Adipocyte (in vitro differentiated cells): Measurements from ENCODE around the gene RHBDF1.

Source experiments
- DNase-seq: peaks from one replicate; pipeline ENCODE4 v3.0.0-alpha.2; 2015; ENCODE audit warnings: low read depth
- H3K27me3 ChIP-seq: replicated peaks from 2 replicates; pipeline ENCODE4 v1.7.0; 2013; ENCODE audit warnings: mild to moderate bottlenecking, low read length, moderate library complexity; ENCODE audit not compliant: control insufficient read depth, insufficient read depth
- H3K36me3 ChIP-seq: 2 replicates; pipeline ENCODE4 v1.7.0; 2013; ENCODE audit warnings: low read length, mild to moderate bottlenecking, moderate library complexity; ENCODE audit not compliant: control insufficient read depth, insufficient read depth, severe bottlenecking
- H3K4me1 ChIP-seq: 2 replicates; pipeline ENCODE4 v1.7.0; 2013; ENCODE audit warnings: mild to moderate bottlenecking, low read length, moderate library complexity; ENCODE audit not compliant: control insufficient read depth, insufficient read depth
- H3K4me3 ChIP-seq: 2 replicates; pipeline ENCODE4 v1.7.0; 2013; ENCODE audit warnings: mild to moderate bottlenecking, low read length, moderate library complexity
- H3K9ac ChIP-seq: 2 replicates; pipeline ENCODE4 v1.7.0; 2013; ENCODE audit warnings: mild to moderate bottlenecking, low read length, moderate library complexity
- H3K9me3 ChIP-seq: 2 replicates; pipeline ENCODE4 v1.7.0; 2013; ENCODE audit warnings: mild to moderate bottlenecking, low read length, moderate library complexity; ENCODE audit not compliant: control insufficient read depth

RHBDF1 gene, protein sequence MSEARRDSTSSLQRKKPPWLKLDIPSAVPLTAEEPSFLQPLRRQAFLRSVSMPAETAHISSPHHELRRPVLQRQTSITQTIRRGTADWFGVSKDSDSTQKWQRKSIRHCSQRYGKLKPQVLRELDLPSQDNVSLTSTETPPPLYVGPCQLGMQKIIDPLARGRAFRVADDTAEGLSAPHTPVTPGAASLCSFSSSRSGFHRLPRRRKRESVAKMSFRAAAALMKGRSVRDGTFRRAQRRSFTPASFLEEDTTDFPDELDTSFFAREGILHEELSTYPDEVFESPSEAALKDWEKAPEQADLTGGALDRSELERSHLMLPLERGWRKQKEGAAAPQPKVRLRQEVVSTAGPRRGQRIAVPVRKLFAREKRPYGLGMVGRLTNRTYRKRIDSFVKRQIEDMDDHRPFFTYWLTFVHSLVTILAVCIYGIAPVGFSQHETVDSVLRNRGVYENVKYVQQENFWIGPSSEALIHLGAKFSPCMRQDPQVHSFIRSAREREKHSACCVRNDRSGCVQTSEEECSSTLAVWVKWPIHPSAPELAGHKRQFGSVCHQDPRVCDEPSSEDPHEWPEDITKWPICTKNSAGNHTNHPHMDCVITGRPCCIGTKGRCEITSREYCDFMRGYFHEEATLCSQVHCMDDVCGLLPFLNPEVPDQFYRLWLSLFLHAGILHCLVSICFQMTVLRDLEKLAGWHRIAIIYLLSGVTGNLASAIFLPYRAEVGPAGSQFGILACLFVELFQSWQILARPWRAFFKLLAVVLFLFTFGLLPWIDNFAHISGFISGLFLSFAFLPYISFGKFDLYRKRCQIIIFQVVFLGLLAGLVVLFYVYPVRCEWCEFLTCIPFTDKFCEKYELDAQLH

DNA sequence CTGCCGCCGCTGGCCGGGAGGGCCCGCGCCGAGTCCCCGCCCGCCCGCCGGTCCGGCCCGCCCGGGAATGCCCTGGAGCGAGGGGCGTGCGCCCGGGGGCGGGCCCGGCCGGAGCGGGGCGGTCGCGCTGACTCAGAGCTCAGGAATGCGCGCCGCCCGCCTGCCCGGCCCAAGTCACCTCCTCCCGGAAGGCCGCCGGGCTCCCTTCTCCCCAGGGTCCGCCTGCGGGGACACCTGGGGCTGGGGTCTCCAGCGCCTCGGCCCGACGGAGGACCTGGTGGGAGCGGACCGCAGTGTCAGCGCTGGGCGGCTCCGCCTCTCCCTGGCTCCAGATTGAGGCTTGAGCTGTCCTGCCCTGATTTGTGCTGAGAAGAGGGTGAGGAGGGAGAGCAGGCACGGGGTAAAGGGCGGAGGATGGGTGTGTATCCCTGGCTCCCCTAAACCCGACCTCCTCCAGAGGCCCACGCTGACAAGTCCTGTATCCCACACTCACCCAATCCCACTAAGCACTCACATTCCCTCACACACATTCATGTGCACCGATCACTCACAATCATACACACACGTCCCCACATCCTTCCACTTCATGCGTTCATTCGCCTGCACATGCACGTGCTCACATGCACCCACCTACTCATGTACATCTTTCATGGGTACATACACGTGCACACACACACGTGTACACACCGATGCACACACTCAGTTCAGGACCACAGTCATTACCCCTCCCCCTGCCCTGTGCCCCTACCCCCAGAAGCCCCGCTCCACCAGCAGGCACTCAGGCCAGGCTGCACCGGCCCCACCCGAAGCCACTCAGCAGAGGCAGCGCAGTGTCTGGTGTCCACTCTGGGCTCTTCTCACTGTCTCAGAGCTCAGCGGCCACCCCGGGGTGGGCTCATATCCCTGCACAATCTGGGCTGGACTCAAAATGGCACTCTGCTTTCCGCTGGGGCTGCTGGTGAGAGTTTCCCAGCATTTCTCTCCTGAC is at the start of gene RHBDF1:
RHBDF1 (minus strand) TSS at position 71 of the 988 bp plus-strand sequence. CDS start 7,616 bp downstream, outside the sequence.
- peak; percentile 87 for DNase-seq
- Histone ChIP-seq H3K4me3 (peak within 1 kb of the TSS; percentile 89), H3K9ac (peak within 1 kb of the TSS; percentile 86), H3K4me1 (peaks cover 65% of the 10 kb centered on the region), H3K27me3 (no peaks in the 10 kb centered on the region), H3K9me3 (no peaks in the 10 kb centered on the region), H3K36me3 (no peaks in the 10 kb centered on the region)

DNA sequence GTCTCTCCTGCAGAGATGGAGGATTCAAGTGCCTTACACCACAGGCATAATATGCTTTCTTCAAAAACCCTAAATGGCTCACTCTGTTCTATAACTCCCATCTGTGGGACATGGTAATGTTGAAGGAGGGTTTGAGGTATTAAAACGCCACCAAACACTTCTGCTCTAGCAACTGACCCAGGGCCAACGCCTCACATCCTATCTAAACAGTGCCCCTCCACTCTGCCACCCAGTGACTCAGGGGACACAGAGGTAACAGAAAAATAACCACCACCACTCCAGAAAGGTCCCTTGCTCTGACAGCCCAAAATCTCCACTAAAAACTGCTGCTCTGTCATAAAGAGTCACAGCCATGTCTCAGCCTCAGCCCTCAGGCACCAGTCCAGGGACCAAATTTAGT is 48.3 kb upstream of the RHBDF1 start:
- Histone ChIP-seq H3K4me1 (no peaks in the 10 kb centered on the region), H3K27me3 (no peaks in the 10 kb centered on the region), H3K9ac (no peak overlapping the region), H3K36me3 (peaks cover 34% of the 10 kb centered on the region), H3K4me3 (no peak overlapping the region), H3K9me3 (no peaks in the 10 kb centered on the region)
- no peak for DNase-seq

DNA sequence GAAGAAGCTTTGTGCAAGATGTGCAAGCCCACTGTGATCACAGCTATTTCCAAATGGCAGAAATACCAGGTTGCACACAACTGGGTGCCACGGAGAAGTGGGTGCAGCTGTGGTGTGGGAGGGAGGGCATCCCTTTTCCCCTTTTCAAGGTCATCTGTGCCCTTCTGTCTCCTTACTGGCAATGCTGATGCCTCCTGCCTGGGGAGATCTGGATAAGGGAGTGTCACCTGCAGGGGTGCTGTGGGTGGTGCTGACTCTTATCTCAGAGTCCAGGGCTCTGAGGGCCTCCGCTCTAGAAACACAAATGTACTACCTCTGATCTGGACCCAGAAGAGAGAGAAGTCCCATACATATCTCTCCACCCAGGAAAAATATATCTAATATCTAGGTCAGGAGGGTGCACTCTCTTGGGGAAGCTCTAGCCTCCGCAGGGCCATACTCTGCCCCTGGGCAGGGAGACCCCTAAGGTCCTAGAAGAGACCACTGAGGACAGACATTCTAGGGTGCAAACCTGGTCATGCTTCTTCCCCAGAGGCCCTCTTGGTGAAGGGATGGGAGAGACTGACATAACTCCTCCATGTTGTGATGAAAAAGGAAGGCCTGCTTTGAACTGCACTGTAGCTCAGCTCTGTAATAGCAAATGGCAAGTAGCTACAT is 47.5 kb upstream of the RHBDF1 start:
- H3K4me3 ChIP-seq: no peak overlapping the region
- DNase-seq: no peak

DNA sequence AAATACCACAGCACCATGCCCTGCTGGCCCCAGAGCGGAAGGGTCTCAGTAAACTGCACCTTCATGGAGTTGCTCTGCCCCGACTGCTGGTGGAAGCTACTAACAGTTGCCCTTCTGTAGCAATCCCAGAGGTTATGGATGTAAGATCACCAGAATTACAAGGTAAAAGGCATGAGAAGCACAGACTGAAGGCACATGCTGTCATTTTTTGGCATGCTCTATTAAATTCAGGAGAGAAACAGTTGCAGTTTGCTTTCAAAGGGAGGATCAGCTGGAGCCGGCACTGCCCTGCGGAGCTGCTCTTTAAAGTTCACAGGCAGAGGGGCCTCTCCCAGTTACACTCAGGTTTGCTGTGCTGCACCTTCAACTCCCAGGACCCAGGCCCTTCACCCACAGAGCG is 46.9 kb upstream of the RHBDF1 start:
- Histone ChIP-seq H3K9me3 (no peaks in the 10 kb centered on the region), H3K9ac (no peak overlapping the region), H3K4me3 (no peak overlapping the region), H3K36me3 (peaks cover 34% of the 10 kb centered on the region), H3K4me1 (peaks cover under 1% of the 10 kb centered on the region), H3K27me3 (no peaks in the 10 kb centered on the region)
- DNase-seq: no peak

More for the DNA sequence above, 47.5 kb upstream of the RHBDF1 start:
- Histone ChIP-seq H3K27me3 (no peaks in the 10 kb centered on the region), H3K36me3 (peaks cover 32% of the 10 kb centered on the region), H3K9ac (no peak overlapping the region), H3K4me1 (no peaks in the 10 kb centered on the region), H3K9me3 (no peaks in the 10 kb centered on the region)

DNA sequence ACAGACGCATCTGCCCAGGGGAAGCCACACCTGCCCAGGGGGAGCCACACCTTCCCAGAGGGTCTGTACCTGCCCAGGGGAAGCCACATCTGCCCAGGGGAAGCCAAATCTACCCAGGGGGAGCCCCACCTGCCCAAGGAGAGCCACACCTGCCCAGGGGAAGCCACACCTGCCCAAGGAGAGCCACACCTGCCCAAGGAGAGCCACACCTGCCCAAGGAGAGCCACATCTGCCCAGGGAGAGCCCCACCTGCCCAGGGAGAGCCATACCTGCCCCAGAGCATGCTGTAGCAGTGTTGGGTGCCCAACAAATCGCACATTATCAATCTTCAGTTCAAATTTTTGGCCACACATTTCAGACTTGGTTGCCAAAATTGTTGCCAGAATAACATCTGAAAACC is 46.4 kb upstream of the RHBDF1 start:
- no peak overlapping the region for H3K4me3 ChIP-seq
- peaks cover 36% of the 10 kb centered on the region for H3K36me3 ChIP-seq
- no peaks in the 10 kb centered on the region for H3K27me3 ChIP-seq
- H3K9ac ChIP-seq: no peak overlapping the region
- H3K4me1 ChIP-seq: peaks cover 5% of the 10 kb centered on the region
- H3K9me3 ChIP-seq: no peaks in the 10 kb centered on the region
- DNase-seq: no peak

DNA sequence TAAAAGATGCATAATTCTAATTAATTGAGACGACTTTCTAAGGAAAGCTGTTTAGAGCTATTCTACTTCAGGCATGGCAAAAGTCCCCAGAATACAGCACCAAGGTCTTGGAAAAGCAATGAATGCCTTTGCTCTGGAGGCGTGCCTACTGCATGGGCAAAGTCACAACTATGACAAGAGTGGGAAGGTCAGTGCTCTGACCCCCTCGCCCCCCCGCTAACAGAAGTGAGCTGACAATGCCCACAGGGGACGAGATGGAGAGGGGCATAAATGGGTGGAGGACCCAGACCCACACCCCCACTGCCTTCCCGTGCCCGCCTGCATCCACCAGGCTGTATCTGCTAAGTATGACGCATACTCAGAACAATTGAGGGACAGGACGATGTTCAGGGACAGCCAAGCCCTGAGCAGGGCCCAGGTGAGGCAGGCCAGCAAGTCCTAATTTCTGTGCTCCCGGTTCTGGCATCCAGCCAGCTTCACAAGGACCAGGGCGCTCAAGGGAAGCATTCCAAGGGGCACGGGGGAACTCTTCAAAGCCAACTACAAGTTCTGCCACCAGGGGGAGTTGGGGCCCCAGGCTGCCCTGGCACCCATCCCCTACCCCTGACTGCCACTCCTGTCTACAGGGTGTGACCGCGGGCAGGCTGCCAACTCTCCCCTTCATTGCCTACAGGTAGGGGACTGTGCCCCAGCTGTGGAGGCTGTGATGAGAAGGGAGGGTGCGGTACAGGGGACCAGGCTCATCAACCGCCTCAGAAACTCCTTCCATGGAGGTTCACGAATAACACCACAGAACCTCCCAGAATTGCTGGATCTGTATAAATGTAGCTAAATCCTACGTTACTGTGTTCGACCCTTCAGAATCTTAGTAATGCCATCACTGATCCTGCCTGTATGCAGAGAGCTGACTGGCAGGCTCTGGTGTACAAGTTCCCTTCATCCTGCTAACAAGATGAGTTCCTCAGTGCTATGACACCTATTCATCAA is 45.2 kb upstream of the RHBDF1 start:
- Histone ChIP-seq H3K27me3 (no peaks in the 10 kb centered on the region), H3K9ac (no peak overlapping the region), H3K4me1 (peaks cover 17% of the 10 kb centered on the region), H3K36me3 (peaks cover 38% of the 10 kb centered on the region), H3K9me3 (no peaks in the 10 kb centered on the region), H3K4me3 (no peak overlapping the region)
- peak; percentile 81 for DNase-seq

DNA sequence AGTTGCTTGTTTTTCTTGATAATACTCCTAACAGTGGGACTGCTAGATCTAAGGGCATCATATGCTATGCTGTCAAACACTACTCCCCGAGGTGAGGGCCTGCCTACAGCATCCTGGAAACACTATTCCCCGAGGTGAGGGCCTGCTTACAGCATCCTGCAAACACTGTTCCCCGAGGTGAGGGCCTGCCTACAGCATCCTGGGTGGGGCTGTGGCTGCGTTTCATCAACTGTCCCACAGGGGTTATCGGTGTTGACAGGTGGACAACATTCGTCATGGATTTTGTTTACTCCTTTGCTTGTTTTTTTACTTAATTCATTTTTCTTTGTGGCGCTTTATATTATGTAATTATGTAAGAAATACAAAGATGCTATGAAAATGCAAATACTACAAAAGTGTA is 43.6 kb upstream of the RHBDF1 start:
- Histone ChIP-seq H3K4me3 (no peak overlapping the region), H3K9ac (no peak overlapping the region), H3K27me3 (no peaks in the 10 kb centered on the region), H3K4me1 (peaks cover 20% of the 10 kb centered on the region), H3K9me3 (no peaks in the 10 kb centered on the region), H3K36me3 (peaks cover 50% of the 10 kb centered on the region)
- DNase-seq: no peak

DNA sequence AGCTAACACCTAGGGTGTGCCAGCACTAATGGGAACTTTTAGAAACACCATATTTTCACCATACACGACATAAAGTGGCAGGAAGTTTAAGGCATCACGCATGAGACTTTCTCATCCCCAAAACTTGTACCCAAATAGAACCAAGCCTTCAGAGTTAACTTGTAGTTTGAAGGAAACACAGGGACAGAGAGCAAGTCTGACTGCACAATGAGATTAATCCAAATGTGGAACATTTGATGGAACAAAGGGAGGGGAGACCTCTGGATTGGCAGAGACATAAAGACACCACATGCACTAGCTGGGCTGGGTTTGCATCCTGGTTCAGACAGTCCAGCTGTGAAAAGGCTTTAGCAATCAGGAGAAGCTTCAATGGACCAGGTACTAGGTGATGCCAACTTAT is 41.9 kb upstream of the RHBDF1 start:
- peaks cover 20% of the 10 kb centered on the region for H3K4me1 ChIP-seq
- H3K9me3 ChIP-seq: no peaks in the 10 kb centered on the region
- peaks cover 62% of the 10 kb centered on the region for H3K36me3 ChIP-seq
- H3K9ac ChIP-seq: no peak overlapping the region
- H3K27me3 ChIP-seq: no peaks in the 10 kb centered on the region
- DNase-seq: no peak
- H3K4me3 ChIP-seq: no peak overlapping the region

DNA sequence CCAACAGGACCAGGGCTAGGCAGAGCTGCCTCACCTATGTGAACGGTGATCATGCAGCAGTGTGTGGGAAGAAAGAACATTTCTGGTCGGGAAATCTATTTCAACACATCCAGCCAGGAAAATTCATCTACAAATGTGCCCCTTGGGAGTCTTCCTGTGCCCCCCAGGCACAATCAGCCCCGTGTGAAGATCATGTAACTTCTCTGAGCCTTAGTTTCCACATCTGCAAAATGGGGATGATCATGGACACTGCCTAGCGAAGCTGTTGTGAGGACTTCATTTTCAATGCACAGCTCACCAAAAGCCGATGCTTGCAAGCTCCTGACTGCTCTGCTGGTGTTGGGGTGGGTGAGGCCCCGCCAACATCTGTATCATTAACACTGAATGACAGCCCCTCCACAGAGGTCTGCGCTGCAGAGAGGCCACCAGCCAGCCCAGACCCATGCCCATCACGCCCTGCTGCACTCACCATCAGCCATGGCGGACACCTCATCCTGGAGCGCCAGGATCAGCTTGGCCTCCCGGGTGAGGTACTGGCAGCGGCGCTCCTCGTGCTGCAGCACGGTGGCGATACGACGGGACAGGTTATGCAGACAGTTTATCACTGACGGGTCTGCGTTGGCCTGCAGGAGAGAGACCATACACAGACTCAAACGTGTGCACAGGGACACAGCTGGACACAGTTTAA is 39.9 kb upstream of the RHBDF1 start:
- Histone ChIP-seq H3K9ac (no peak overlapping the region), H3K9me3 (no peaks in the 10 kb centered on the region), H3K36me3 (peaks cover 65% of the 10 kb centered on the region), H3K4me3 (no peak overlapping the region), H3K4me1 (peaks cover 20% of the 10 kb centered on the region), H3K27me3 (no peaks in the 10 kb centered on the region)
- DNase-seq: no peak
